Duodenal mucosa (tissue), 2 donors: ENCODE data around the gene SLC6A8.

Source experiments
- H3K27ac ChIP-seq: one replicate; pipeline ENCODE4 v1.7.0; 2013; ENCODE audit warnings: low read depth, low read length
- H3K27me3 ChIP-seq, 2 donors: one replicate each; pipeline ENCODE4 v1.7.0; 2013; ENCODE audit warnings: low read length in 2 of 2, control low read depth in 1 of 2; ENCODE audit not compliant: insufficient read depth in 2 of 2, control insufficient read depth in 1 of 2
- H3K36me3 ChIP-seq, 2 donors: one replicate each; pipeline ENCODE4 v1.7.0; 2013; ENCODE audit warnings: low read length in 2 of 2, control low read depth in 1 of 2; ENCODE audit not compliant: insufficient read depth in 2 of 2, control insufficient read depth in 1 of 2
- H3K4me1 ChIP-seq, 2 donors: one replicate each; pipeline ENCODE4 v1.7.0; 2013; ENCODE audit warnings: low read length in 2 of 2, control low read depth in 1 of 2; ENCODE audit not compliant: insufficient read depth in 2 of 2, control insufficient read depth in 1 of 2
- H3K4me3 ChIP-seq, 2 donors: one replicate each; pipeline ENCODE4 v1.7.0; 2013; ENCODE audit warnings: low read length in 2 of 2, low read depth in 1 of 2
- H3K9ac ChIP-seq, 2 donors: one replicate each; pipeline ENCODE4 v1.7.0; 2013; ENCODE audit warnings: low read length in 2 of 2, low read depth in 1 of 2
- H3K9me3 ChIP-seq, 2 donors: one replicate each; pipeline ENCODE4 v1.7.0; 2013; ENCODE audit warnings: low read length in 2 of 2, control low read depth in 1 of 2; ENCODE audit not compliant: control insufficient read depth in 1 of 2

Gene SLC6A8

GRCh38 chrX:153687121-153688039 is at the start of gene SLC6A8:
Gene SLC6A8 (plus strand): TSS chrX:153687926. CDS start chrX:153688575, 649 bp downstream.
- Histone ChIP-seq H3K4me3 (peak within 1 kb of the TSS in 1 of 2 donors; percentile 16), H3K9me3 (no peaks in the 10 kb centered on the region), H3K27me3 (no peaks in the 10 kb centered on the region), H3K27ac (no peak within 1 kb of the TSS), H3K9ac (no peak within 1 kb of the TSS), H3K36me3 (no peaks in the 10 kb centered on the region), H3K4me1 (peaks cover 0 to 4% of the 10 kb centered on the region in 2 donors)

- no peaks in the 10 kb centered on the region for H3K9me3 ChIP-seq
- H3K4me1 ChIP-seq = no peaks in the 10 kb centered on the region
- H3K9ac ChIP-seq = no peak overlapping the region
- no peak overlapping the region for H3K27ac ChIP-seq
- no peaks in the 10 kb centered on the region for H3K36me3 ChIP-seq
- peaks cover 10 to 11% of the 10 kb centered on the region in 2 donors for H3K27me3 ChIP-seq
- no peak overlapping the region for H3K4me3 ChIP-seq
These were observed 49.7 kb upstream of the SLC6A8 start for GRCh38 chrX:153638041-153638371.

- no peaks in the 10 kb centered on the region for H3K4me1 ChIP-seq
- H3K27me3 ChIP-seq = peaks cover 12 to 16% of the 10 kb centered on the region in 2 donors
- no peak overlapping the region for H3K27ac ChIP-seq
- no peaks in the 10 kb centered on the region for H3K9me3 ChIP-seq
- H3K9ac ChIP-seq = no peak overlapping the region
- H3K36me3 ChIP-seq = no peaks in the 10 kb centered on the region
- no peak overlapping the region for H3K4me3 ChIP-seq
These were observed 49.1 kb upstream of the SLC6A8 start for GRCh38 chrX:153638436-153639176.

- Histone ChIP-seq H3K36me3 (no peaks in the 10 kb centered on the region), H3K27me3 (peaks cover 12 to 17% of the 10 kb centered on the region in 2 donors), H3K4me1 (no peaks in the 10 kb centered on the region), H3K9me3 (no peaks in the 10 kb centered on the region), H3K9ac (no peak overlapping the region), H3K4me3 (no peak overlapping the region), H3K27ac (no peak overlapping the region)
These were observed 48.3 kb upstream of the SLC6A8 start for GRCh38 chrX:153639177-153640044.

GRCh38 chrX:153640045-153640686 is 47.6 kb upstream of the SLC6A8 start:
- Histone ChIP-seq H3K4me1 (no peaks in the 10 kb centered on the region), H3K36me3 (no peaks in the 10 kb centered on the region), H3K9ac (no peak overlapping the region), H3K27ac (no peak overlapping the region), H3K9me3 (no peaks in the 10 kb centered on the region), H3K4me3 (no peak overlapping the region), H3K27me3 (peaks cover 17 to 24% of the 10 kb centered on the region in 2 donors)

GRCh38 chrX:153640736-153641575 is 46.8 kb upstream of the SLC6A8 start:
- Histone ChIP-seq H3K27ac (no peak overlapping the region), H3K36me3 (no peaks in the 10 kb centered on the region), H3K9me3 (no peaks in the 10 kb centered on the region), H3K4me1 (no peaks in the 10 kb centered on the region), H3K4me3 (no peak overlapping the region), H3K27me3 (peaks cover 18 to 32% of the 10 kb centered on the region in 2 donors), H3K9ac (no peak overlapping the region)

- peaks cover 24 to 39% of the 10 kb centered on the region in 2 donors for H3K27me3 ChIP-seq
- no peak overlapping the region for H3K4me3 ChIP-seq
- H3K9ac ChIP-seq = no peak overlapping the region
- H3K4me1 ChIP-seq = no peaks in the 10 kb centered on the region
- H3K36me3 ChIP-seq = no peaks in the 10 kb centered on the region
- no peaks in the 10 kb centered on the region for H3K9me3 ChIP-seq
- no peak overlapping the region for H3K27ac ChIP-seq
These were observed 46.1 kb upstream of the SLC6A8 start for GRCh38 chrX:153641627-153642026.

DNA sequence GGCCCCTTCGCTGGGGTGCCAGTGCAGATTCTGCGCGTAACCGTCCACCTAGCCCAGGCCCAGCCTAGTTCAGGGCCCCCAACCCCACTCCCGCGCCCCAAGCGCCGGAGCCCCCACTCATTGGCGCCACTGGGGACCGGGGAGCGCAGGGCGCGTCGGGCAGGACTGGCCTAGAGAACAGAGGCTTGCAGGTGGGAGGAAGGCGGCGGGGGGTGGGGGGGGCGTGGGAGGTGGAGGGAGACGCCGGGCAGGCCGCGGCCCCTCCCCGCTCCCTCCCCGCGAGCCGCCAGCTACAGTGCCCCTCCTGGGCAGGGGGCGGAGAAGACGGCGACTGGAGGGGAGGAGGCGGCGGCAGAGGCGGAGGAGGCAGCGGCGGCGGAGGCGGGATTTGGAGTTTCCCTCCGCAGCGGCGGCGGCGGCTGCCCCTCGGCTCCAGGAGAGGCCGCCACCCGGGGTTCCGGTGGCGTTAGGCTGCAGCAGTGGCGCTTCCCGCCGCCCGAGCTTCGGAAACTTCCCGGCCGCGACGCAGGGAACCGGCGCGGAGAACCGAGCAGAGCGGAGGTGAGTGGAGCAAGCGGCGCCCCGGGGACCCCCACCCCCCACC is 45.6 kb upstream of the SLC6A8 start:
- H3K36me3 ChIP-seq = no peaks in the 10 kb centered on the region
- H3K9ac ChIP-seq = no peak overlapping the region
- H3K27ac ChIP-seq = no peak overlapping the region
- H3K27me3 ChIP-seq = peaks cover 25 to 41% of the 10 kb centered on the region in 2 donors
- no peak overlapping the region for H3K4me3 ChIP-seq
- H3K4me1 ChIP-seq = no peaks in the 10 kb centered on the region
- H3K9me3 ChIP-seq = no peaks in the 10 kb centered on the region
